WTC11 (cell line): ENCODE data around the gene DNASE1L2. TPM values are rescaled to one million over a fixed set of nuclear protein-coding genes. Genes with fewer than 3 reads are reported as not detected.

ENCODE experiments used
- ATAC-seq: fragments of 200-7000 bp; cut with Tn5 transposase; 2 replicates; pipeline ENCODE4 v1.10.0; 2021; ENCODE audit warnings: mild to moderate bottlenecking, moderate library complexity
- CTCF ChIA-PET: fragments of 300-600 bp; sonication (Branson Sonifier 250); formaldehyde crosslinking; loops from one replicate; lab custom pipeline; 2021; ENCODE audit warnings: antibody characterized with exemption; lab: Charles Lee
- POLR2A ChIA-PET: fragments of 350-600 bp; sonication (Branson Sonifier 250); formaldehyde crosslinking; loops from one replicate; lab custom pipeline; 2021; ENCODE audit warnings: antibody characterized with exemption; lab: Charles Lee
- DNase-seq: peaks from one replicate; pipeline ENCODE4 v3.0.0; 2021; ENCODE audit warnings: low spot score
- H3K27ac Mint-ChIP-seq: 2 replicates; pipeline ENCODE4 v1.8.0; 2021; ENCODE audit warnings: mixed read lengths
- H3K27me3 Mint-ChIP-seq: 2 replicates; pipeline ENCODE4 v1.8.0; 2021; ENCODE audit warnings: low read depth, mild to moderate bottlenecking, moderate library complexity, mixed read lengths
- H3K36me3 Mint-ChIP-seq: 2 replicates; pipeline ENCODE4 v1.8.0; 2021; ENCODE audit warnings: mixed read lengths
- H3K4me1 Mint-ChIP-seq: 2 replicates; pipeline ENCODE4 v1.8.0; 2022; ENCODE audit warnings: mixed read lengths
- H3K4me3 Mint-ChIP-seq: 2 replicates; pipeline ENCODE4 v1.8.0; 2021; ENCODE audit warnings: mild to moderate bottlenecking, moderate library complexity, mixed read lengths
- H3K9me3 Mint-ChIP-seq: 2 replicates; pipeline ENCODE4 v1.8.0; 2021; ENCODE audit warnings: mixed read lengths
- ATF6 ChIP-seq: sonication (generic); formaldehyde crosslinking; IDR thresholded peaks from 2 replicates; pipeline ENCODE4 v1.8.1; 2023; ENCODE audit warnings: mild to moderate bottlenecking, missing genetic modification reagents
- CDX4 ChIP-seq: fragments of 250-450 bp; sonication (Bioruptor Pico); IDR thresholded peaks from 2 replicates; pipeline ENCODE4 v1.9.0; 2021; ENCODE audit warnings: moderate library complexity, mild to moderate bottlenecking, inconsistent platforms, borderline replicate concordance
- E2F1 ChIP-seq: sonication (generic); formaldehyde crosslinking; IDR thresholded peaks from 2 replicates; pipeline ENCODE4 v1.8.0; 2022; ENCODE audit warnings: mild to moderate bottlenecking, missing genetic modification reagents
- JUN ChIP-seq: sonication (generic); formaldehyde crosslinking; IDR thresholded peaks from 2 replicates; pipeline ENCODE4 v1.8.0; 2023; ENCODE audit warnings: mild to moderate bottlenecking, missing genetic modification reagents
- KAT7 ChIP-seq: sonication (generic); formaldehyde crosslinking; IDR thresholded peaks from 2 replicates; pipeline ENCODE4 v1.8.1; 2023; ENCODE audit warnings: missing genetic modification reagents, mild to moderate bottlenecking, borderline replicate concordance
- PRRX2 ChIP-seq: fragments of 250-450 bp; sonication (Bioruptor Pico); IDR thresholded peaks from 2 replicates; pipeline ENCODE4 v1.8.0; 2021; ENCODE audit warnings: mild to moderate bottlenecking
- SMAD3 ChIP-seq: sonication (generic); formaldehyde crosslinking; IDR thresholded peaks from 2 replicates; pipeline ENCODE4 v1.8.0; 2022; ENCODE audit warnings: missing genetic modification reagents, mild to moderate bottlenecking, borderline replicate concordance
- SMAD4 ChIP-seq: sonication (generic); formaldehyde crosslinking; IDR thresholded peaks from 2 replicates; pipeline ENCODE4 v1.8.0; 2022; ENCODE audit warnings: mild to moderate bottlenecking, missing genetic modification reagents
- STAT6 ChIP-seq: sonication (generic); formaldehyde crosslinking; conservative IDR thresholded peaks from 2 replicates; pipeline ENCODE4 v1.8.1; 2023; ENCODE audit warnings: mild to moderate bottlenecking, low read depth, missing genetic modification reagents, moderate library complexity
- TCF7 ChIP-seq: sonication (generic); formaldehyde crosslinking; IDR thresholded peaks from 2 replicates; pipeline ENCODE4 v1.8.0; 2022; ENCODE audit warnings: mild to moderate bottlenecking, low read depth, missing genetic modification reagents, moderate library complexity
- TEAD1 ChIP-seq: sonication (generic); formaldehyde crosslinking; IDR thresholded peaks from 2 replicates; pipeline ENCODE4 v1.8.0; 2022; ENCODE audit warnings: mild to moderate bottlenecking, missing genetic modification reagents
- TEAD4 ChIP-seq: sonication (generic); formaldehyde crosslinking; IDR thresholded peaks from 2 replicates; pipeline ENCODE4 v1.8.0; 2022; ENCODE audit warnings: mild to moderate bottlenecking, missing genetic modification reagents
- ZNF138 ChIP-seq: sonication (generic); formaldehyde crosslinking; conservative IDR thresholded peaks from 2 replicates; pipeline ENCODE4 v1.8.1; 2022; ENCODE audit warnings: mild to moderate bottlenecking, moderate library complexity, missing genetic modification reagents
- ZNF219 ChIP-seq: sonication (generic); formaldehyde crosslinking; IDR thresholded peaks from 2 replicates; pipeline ENCODE4 v1.8.0; 2023; ENCODE audit warnings: missing genetic modification reagents, mild to moderate bottlenecking, borderline replicate concordance
- ZNF263 ChIP-seq: sonication (generic); formaldehyde crosslinking; IDR thresholded peaks from 2 replicates; pipeline ENCODE4 v1.8.1; 2022; ENCODE audit warnings: low read depth, mild to moderate bottlenecking, moderate library complexity, missing genetic modification reagents
- ZNF281 ChIP-seq: sonication (generic); formaldehyde crosslinking; IDR thresholded peaks from 2 replicates; pipeline ENCODE4 v1.8.0; 2023; ENCODE audit warnings: mild to moderate bottlenecking, missing genetic modification reagents
- ZNF425 ChIP-seq: fragments of 250-450 bp; sonication (Bioruptor Pico); conservative IDR thresholded peaks from 2 replicates; pipeline ENCODE4 v1.9.0; 2021; ENCODE audit warnings: mild to moderate bottlenecking
- total RNA-seq: library from RNA; stranded (reverse); gene quantifications from 3 replicates; pipeline ENCODE4 v1.2.3, GENCODE V29; 2021

DNASE1L2 gene
- total RNA-seq, 1 experiment from 2014 or later: 0.66 TPM

DNA sequence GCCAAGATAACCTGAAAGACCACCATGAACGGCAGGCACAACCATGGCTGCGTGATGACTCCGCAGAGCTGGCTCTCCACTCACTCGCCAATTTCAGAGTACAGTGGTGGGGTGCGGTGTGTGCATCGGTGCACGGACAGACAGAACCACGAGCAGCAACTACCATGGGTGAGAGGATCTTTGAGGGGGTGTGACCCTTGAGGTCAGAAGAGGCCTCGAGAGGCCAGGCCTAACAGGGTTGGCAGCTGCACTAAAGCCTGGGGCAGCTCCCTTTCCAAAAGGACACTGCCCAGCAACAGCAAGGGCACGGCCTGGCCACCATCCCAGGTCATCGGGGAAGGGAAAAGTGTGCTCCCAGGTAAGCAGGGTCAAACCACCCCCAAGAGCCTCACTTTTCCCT, 17.0 kb downstream of the DNASE1L2 start:
- CTCF ChIA-PET: interaction anchor here (2.9 to 3.8 kb wide), 2 partner anchors 58 to 248 kb away, joined by 18 to 62 read pairs; partner anchors contain the start of gene CASKIN1
- DNase-seq (no peak), ATAC-seq (no peak)
- POLR2A ChIA-PET: interaction anchor here (0.6 to 4.7 kb wide), 3 partner anchors 10 to 1539 kb away, joined by 3 to 28 read pairs (median 4); partner anchors contain the start of gene DNASE1L2
- Mint-ChIP-seq H3K4me1 (peaks cover 9% of the 10 kb centered on the region), H3K4me3 (no peak overlapping the region), H3K36me3 (peaks cover 51% of the 10 kb centered on the region), H3K9me3 (no peaks in the 10 kb centered on the region), H3K27me3 (no peaks in the 10 kb centered on the region), H3K27ac (peak overlapping the region; percentile 81)
- TF ChIP-seq CDX4 (no peak), ATF6 (CRISPR knock-in tag) (no peak), STAT6 (CRISPR knock-in tag) (no peak), SMAD4 (no peak), SMAD3 (no peak), ZNF138 (CRISPR knock-in tag) (no peak), E2F1 (CRISPR knock-in tag) (no peak), ZNF219 (CRISPR knock-in tag) (no peak), ZNF425 (no peak), PRRX2 (CRISPR knock-in tag) (no peak), TCF7 (CRISPR knock-in tag) (no peak), ZNF263 (no peak), TEAD1 (CRISPR knock-in tag) (no peak), JUN (CRISPR knock-in tag) (no peak), TEAD4 (CRISPR knock-in tag) (no peak), ZNF281 (CRISPR knock-in tag) (no peak), KAT7 (CRISPR knock-in tag) (no peak)
